Skeletal muscle cell (primary cell): ENCODE measurements around the gene DISC1.

Experiments
- DNase-seq: peaks from one replicate; pipeline ENCODE4 v3.0.0-alpha.2; 2010; ENCODE audit warnings: low read depth
- H3K4me3 ChIP-seq: 2 replicates; pipeline ENCODE4 v1.5.1; 2011; ENCODE audit warnings: low read depth, mild to moderate bottlenecking, control low read depth, low read length, moderate library complexity

Gene DISC1

DNA sequence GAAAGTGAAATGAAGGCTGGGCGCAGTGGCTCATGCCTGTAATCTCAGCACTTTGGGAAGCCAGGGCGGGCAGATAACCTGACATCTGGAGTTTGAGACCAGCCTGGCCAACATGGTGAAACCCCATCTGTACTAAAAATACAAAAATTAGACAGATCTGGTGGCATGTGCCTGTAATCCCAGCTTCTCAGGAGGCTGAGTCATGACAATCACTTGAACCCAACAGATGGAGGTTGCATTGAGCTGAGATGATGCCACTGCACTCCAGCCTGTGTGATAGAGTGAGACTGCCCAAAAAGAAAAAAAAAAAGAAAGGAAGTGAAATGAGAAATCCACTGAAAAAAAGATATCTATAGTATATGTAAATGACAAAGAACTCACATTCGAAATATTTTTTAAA lies 439.9 kb downstream of the DISC1 start:
- H3K4me3 ChIP-seq, result no peak overlapping the region
- no peak for DNase-seq

DNA sequence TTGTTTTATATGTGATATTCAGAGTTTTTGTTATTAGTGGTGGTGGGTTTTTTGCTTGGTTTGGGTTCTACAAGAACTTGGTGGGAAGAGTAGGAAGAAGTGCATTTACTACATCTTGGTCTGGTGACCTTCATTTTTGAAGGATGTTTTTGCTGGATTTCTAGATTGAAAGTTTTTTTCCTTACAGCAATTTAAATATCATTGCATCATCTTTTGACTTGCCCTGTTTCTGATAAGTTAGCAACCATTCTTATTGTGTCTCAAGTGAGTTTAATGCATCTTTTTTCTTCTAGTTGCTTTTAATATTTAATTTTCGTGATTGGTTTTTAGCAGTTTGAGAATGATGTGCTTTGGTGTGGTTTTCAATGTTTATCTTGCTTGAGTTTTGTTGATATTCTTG lies 447.7 kb downstream of the DISC1 start:
- no peak for DNase-seq
- no peak overlapping the region for H3K4me3 ChIP-seq

GRCh38 chr1:232077809-232078208 lies 451.2 kb downstream of the DISC1 start:
- no peak for DNase-seq
- no peak overlapping the region for H3K4me3 ChIP-seq

GRCh38 chr1:232084584-232085223 lies 458.1 kb downstream of the DISC1 start:
- DNase-seq, result no peak
- H3K4me3 ChIP-seq, result no peak overlapping the region

DNA sequence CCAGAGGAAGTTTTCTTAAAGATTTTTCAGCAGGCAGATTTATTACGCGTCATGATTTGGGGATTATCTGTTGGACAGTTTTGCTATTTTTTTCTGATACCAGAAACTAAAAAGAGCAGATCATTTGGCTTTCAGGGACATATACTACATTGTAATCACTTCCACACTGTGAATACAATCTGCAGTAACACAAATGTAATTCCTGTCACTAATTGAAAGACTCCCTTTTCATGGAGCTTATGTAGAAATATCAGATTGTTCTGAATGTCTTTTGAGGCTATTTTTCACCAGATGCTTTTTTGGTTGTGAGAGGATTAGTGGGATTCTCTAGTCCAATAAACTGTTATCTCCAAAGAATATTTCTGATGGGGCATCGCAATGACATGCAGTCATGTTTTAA lies 464.2 kb downstream of the DISC1 start:
- H3K4me3 ChIP-seq, result no peak overlapping the region
- DNase-seq, result no peak
